Gastroesophageal sphincter (tissue), 4 donors: ENCODE data around the gene HSD17B11. TPM values are rescaled to one million over a fixed set of nuclear protein-coding genes. Genes with fewer than 3 reads are reported as not detected.

Experiments
- ATAC-seq: fragments of 150-250 bp; one replicate; pipeline ENCODE4 v1.9.1; 2016; ENCODE audit warnings: mild to moderate bottlenecking, moderate library complexity
- H3K27ac ChIP-seq, 4 donors: fragments of 200-600 bp; sonication (generic) in 3 of 4; 1 replicate in 3 of 4; 2 replicates in 1 of 4; pipeline ENCODE4 v1.5.1; 2016 to 2019
- H3K27me3 ChIP-seq: fragments of 200-600 bp; sonication (generic); one replicate; pipeline ENCODE4 v1.5.1; 2019
- H3K36me3 ChIP-seq, 2 donors: fragments of 200-600 bp; sonication (generic); one replicate each; pipeline ENCODE4 v1.5.1; 2019; ENCODE audit warnings: control low read depth in 1 of 2
- H3K4me1 ChIP-seq, 3 donors: fragments of 200-600 bp; sonication (generic); 1 replicate in 2 of 3; 2 replicates in 1 of 3; pipeline ENCODE4 v1.5.1; 2016 to 2019; ENCODE audit warnings: control low read depth in 2 of 3
- H3K4me3 ChIP-seq, 2 donors: fragments of 200-600 bp; sonication (generic); one replicate each; pipeline ENCODE4 v1.5.1; 2019; ENCODE audit warnings: mild to moderate bottlenecking in 1 of 2, moderate library complexity in 1 of 2
- H3K9me3 ChIP-seq, 3 donors: fragments of 200-600 bp; sonication (generic); one replicate each; pipeline ENCODE4 v1.5.1; 2017 to 2019; ENCODE audit warnings: control low read depth in 2 of 3
- EP300 ChIP-seq: sonication (generic); formaldehyde crosslinking; IDR thresholded peaks from one replicate; pipeline ENCODE4 v1.6.1; 2017; ENCODE audit warnings: antibody characterized with exemption, mild to moderate bottlenecking
- POLR2A ChIP-seq, 2 donors: fragments of 450-650 bp; IDR thresholded peaks; one replicate each; pipeline ENCODE4 v1.6.1; 2017; ENCODE audit warnings: antibody characterized with exemption in 2 of 2, mild to moderate bottlenecking in 2 of 2, moderate library complexity in 1 of 2
- POLR2AphosphoS5 ChIP-seq: sonication (generic); formaldehyde crosslinking; IDR thresholded peaks from one replicate; pipeline ENCODE4 v1.6.1; 2017; ENCODE audit warnings: antibody characterized with exemption
- WGBS, 2 donors: methylation state at CpG; one replicate each; pipeline ENCODE4 v1.1.5; 2018; ENCODE audit warnings: low coverage in 1 of 2; 5-methylcytosine and 5-hydroxymethylcytosine counted together
- total RNA-seq, 4 donors: library from RNA; depleted of rRNA; stranded (reverse); fragments of >200 nt; gene quantifications; one replicate each; pipeline ENCODE4 v1.1.0, GENCODE V29; 2016
- TF ChIP-seq, protein P1 (sequence below), 4 experiments: fragments of 200-600 bp in 2 of 4; fragments of 450-650 bp in 2 of 4; sonication (generic) in 1 of 4; IDR thresholded peaks; one replicate each; pipeline ENCODE4 v1.5.1; 2017 to 2019; ENCODE audit warnings: antibody characterized with exemption in 4 of 4, mild to moderate bottlenecking in 2 of 4, moderate library complexity in 2 of 4

Gene HSD17B11
- total RNA-seq, 4 donors from 2014 or later: 32.7 to 98.0 (median 65.4) TPM

DNA sequence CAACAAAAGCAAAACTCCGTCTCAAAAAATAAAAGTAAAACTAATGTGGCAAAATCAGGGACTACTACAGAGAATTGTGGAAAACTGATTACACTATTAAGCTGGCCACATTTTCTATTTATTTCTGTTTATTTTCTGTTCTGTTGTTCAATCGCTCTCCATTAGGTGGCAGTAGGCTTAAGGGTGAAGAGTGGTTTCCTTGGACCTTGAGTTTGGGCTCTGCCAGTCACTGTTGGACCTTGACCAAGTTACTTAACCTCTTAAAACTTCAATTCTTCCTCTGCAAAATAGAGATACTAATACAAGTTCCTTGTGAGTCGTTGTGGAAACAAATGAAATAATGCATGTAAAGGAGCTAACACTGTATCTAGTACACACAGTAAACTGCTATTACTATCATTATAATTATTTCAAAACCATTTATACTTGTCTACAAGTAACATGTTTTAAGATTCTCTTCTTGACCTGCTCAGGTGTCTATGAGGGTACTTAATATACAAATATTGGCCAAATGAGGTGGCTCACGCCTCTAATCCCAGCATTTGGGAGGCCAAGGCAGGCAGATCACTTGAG is 15.2 kb downstream of the HSD17B11 start:
- Histone ChIP-seq H3K9me3 (no peaks in the 10 kb centered on the region), H3K4me3 (no peak overlapping the region), H3K36me3 (peaks cover 6 to 52% of the 10 kb centered on the region in 2 donors), H3K27ac (peak overlapping the region in 3 of 4 donors; percentile 8 to 45 (median 41)), H3K4me1 (peaks cover 0 to 12% (median 0%) of the 10 kb centered on the region in 3 donors), H3K27me3 (no peaks in the 10 kb centered on the region)
- ATAC-seq: peak; percentile 84
- 30 to 38% methylated on average over 3 to 4 of the region's 4 CpGs for WGBS, 2 donors
- TF ChIP-seq POLR2A (IDR thresholded peaks at IDR 0.05) (no peak), EP300 (no peak), POLR2AphosphoS5 (peak; percentile 64)
- TF ChIP-seq, protein P1, sequence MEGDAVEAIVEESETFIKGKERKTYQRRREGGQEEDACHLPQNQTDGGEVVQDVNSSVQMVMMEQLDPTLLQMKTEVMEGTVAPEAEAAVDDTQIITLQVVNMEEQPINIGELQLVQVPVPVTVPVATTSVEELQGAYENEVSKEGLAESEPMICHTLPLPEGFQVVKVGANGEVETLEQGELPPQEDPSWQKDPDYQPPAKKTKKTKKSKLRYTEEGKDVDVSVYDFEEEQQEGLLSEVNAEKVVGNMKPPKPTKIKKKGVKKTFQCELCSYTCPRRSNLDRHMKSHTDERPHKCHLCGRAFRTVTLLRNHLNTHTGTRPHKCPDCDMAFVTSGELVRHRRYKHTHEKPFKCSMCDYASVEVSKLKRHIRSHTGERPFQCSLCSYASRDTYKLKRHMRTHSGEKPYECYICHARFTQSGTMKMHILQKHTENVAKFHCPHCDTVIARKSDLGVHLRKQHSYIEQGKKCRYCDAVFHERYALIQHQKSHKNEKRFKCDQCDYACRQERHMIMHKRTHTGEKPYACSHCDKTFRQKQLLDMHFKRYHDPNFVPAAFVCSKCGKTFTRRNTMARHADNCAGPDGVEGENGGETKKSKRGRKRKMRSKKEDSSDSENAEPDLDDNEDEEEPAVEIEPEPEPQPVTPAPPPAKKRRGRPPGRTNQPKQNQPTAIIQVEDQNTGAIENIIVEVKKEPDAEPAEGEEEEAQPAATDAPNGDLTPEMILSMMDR (IDR thresholded peaks at IDR 0.05): peak; percentile 56 to 81 (median 71)

DNA sequence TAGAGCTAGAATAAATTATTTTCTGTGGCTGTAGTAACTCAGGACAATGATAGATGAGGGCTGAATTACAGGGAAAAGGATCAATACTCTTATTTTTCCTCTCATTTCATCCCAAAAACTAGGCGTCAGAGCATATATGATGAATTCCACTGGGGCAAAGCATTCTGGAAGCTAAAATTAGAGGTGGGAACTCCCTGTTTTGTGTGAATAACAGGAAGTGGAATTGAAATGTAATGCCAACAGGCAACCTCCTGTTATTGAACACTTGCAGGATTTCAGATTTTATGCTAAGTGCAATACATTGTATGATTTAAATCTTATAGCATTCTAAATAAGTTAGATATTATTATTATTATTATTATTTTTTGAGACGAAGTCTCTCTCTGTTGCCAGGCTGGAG is 20.9 kb downstream of the HSD17B11 start:
- H3K27ac ChIP-seq: no peak overlapping the region
- H3K36me3 ChIP-seq: peaks cover 6 to 88% of the 10 kb centered on the region in 2 donors
- no peaks in the 10 kb centered on the region for H3K4me1 ChIP-seq
- TF ChIP-seq EP300 (no peak), POLR2A (IDR thresholded peaks at IDR 0.05) (no peak), POLR2AphosphoS5 (no peak)
- TF ChIP-seq, protein P1 (IDR thresholded peaks at IDR 0.05): no peak
- H3K9me3 ChIP-seq: no peaks in the 10 kb centered on the region
- H3K27me3 ChIP-seq: no peaks in the 10 kb centered on the region
- no peak overlapping the region for H3K4me3 ChIP-seq
- no peak for ATAC-seq
- WGBS, 2 donors: 84 to 87% methylated on average over 2 of the region's 2 CpGs

DNA sequence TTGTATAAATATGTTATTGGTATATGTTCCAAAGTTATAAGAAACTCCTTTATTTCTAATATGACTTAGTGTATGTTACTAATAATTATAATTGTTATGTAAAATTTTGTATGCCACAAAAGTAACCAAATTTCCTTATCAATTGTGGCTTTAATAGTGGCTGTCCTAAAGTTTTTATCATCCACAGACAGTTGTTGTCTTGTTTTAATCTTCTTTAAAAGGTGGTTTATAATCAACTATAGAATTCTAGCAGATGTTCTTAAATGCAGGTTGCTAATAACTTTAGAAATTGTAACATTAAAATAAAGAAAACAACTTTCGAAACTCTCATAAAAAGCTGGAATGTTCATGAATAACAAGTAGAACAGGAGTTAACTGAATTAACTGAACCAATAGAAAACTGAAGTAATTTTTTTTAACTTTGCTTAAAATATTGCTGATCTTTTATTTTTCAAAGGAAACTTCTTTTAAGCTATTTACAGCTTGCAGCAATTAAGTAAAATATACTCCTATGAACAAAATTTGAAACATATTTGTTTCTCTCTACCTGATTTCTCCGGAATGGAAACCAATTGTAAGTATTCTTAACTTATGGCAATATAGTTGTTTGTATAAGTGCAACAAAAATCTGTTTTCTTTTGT is 24.3 kb downstream of the HSD17B11 start:
- 71 to 96% methylated on average over 2 of the region's 2 CpGs for WGBS, 2 donors
- no peaks in the 10 kb centered on the region for H3K4me1 ChIP-seq
- TF ChIP-seq EP300: no peak
- TF ChIP-seq, protein P1 (IDR thresholded peaks at IDR 0.05): no peak
- no peak for TF ChIP-seq POLR2A (IDR thresholded peaks at IDR 0.05)
- TF ChIP-seq POLR2AphosphoS5: no peak
- no peak for ATAC-seq
- no peaks in the 10 kb centered on the region for H3K9me3 ChIP-seq
- H3K27ac ChIP-seq: no peak overlapping the region
- H3K36me3 ChIP-seq: peaks cover 5 to 94% of the 10 kb centered on the region in 2 donors
- no peak overlapping the region for H3K4me3 ChIP-seq
- no peaks in the 10 kb centered on the region for H3K27me3 ChIP-seq

DNA sequence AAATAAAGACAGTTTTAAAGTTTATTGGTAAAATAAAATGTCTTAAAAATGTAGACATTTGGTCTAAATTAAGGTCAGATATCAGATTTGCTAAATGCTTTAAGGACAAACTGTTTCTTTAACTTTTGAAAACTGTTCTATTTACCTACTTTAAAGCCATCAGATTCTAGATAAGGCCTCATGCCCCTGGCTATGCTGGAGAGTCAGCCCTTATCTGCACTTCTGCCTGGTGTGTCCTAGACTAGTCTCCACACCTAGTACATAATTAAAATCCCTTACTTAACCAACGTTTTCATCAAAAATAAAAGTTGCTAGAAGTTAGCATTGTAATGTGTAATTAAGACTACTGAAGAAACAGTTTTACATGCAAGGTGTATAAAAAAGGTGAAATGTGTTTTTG is 25.6 kb downstream of the HSD17B11 start:
- TF ChIP-seq POLR2A (IDR thresholded peaks at IDR 0.05) (no peak), EP300 (no peak), POLR2AphosphoS5 (no peak)
- TF ChIP-seq, protein P1 (IDR thresholded peaks at IDR 0.05): no peak
- H3K9me3 ChIP-seq: no peaks in the 10 kb centered on the region
- ATAC-seq: no peak
- peaks cover 0 to 96% of the 10 kb centered on the region in 2 donors for H3K36me3 ChIP-seq
- no peaks in the 10 kb centered on the region for H3K27me3 ChIP-seq
- no peak overlapping the region for H3K27ac ChIP-seq
- H3K4me1 ChIP-seq: no peaks in the 10 kb centered on the region
- 43 to 88% methylated on average over 1 of the region's 1 CpG for WGBS, 2 donors
- no peak overlapping the region for H3K4me3 ChIP-seq

DNA sequence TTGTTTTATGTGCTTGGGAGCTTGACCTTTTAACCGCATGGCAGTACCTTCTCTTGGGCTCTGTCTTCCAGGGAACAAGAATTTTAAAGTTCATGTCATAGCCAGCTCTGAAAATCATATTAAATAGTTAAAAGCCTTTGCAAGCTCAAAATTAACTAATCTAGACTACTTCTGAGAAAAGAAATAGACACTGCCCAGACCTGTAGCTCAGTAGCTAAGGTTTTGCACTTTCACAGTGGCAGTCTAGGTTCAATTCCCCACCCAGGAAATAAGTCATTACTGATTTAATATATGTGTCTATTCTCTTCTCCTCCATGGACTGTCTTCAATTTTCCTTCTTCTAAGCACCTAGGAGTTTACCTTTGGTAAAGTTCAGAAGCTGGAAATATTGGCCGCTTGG is 27.4 kb downstream of the HSD17B11 start:
- peaks cover 0 to 93% of the 10 kb centered on the region in 2 donors for H3K36me3 ChIP-seq
- 100% methylated on average over 2 of the region's 2 CpGs for WGBS, 2 donors
- ATAC-seq: no peak

More for the DNA sequence above, 27.4 kb downstream of the HSD17B11 start:
- Histone ChIP-seq H3K27me3 (no peaks in the 10 kb centered on the region), H3K4me1 (no peaks in the 10 kb centered on the region), H3K4me3 (no peak overlapping the region), H3K27ac (no peak overlapping the region), H3K9me3 (no peaks in the 10 kb centered on the region)
- TF ChIP-seq POLR2AphosphoS5 (no peak), EP300 (no peak), POLR2A (IDR thresholded peaks at IDR 0.05) (no peak)
- TF ChIP-seq, protein P1 (IDR thresholded peaks at IDR 0.05): no peak
